Skeletal muscle tissue (tissue), 4 donors: ENCODE data around the gene WDSUB1. TPM values are rescaled to one million over a fixed set of nuclear protein-coding genes. Genes with fewer than 3 reads are reported as not detected.

Experiments
- H3K27ac ChIP-seq: one replicate; pipeline ENCODE4 v1.7.0; 2013; ENCODE audit warnings: mild to moderate bottlenecking, low read depth, low read length, inconsistent platforms
- H3K27me3 ChIP-seq, 3 donors: one replicate each; pipeline ENCODE4 v1.7.0; 2013; ENCODE audit warnings: low read length in 3 of 3; ENCODE audit not compliant: control insufficient read depth in 3 of 3, insufficient read depth in 3 of 3
- H3K36me3 ChIP-seq, 3 donors: one replicate each; pipeline ENCODE4 v1.7.0; 2013; ENCODE audit warnings: low read length in 3 of 3; ENCODE audit not compliant: control insufficient read depth in 3 of 3, insufficient read depth in 3 of 3
- H3K4me1 ChIP-seq, 3 donors: one replicate each; pipeline ENCODE4 v1.7.0; 2013; ENCODE audit warnings: low read length in 3 of 3, mild to moderate bottlenecking in 3 of 3; ENCODE audit not compliant: control insufficient read depth in 3 of 3, insufficient read depth in 3 of 3
- H3K4me3 ChIP-seq, 3 donors: one replicate each; pipeline ENCODE4 v1.7.0; 2013; ENCODE audit warnings: low read length in 3 of 3
- H3K9ac ChIP-seq, 3 donors: one replicate each; pipeline ENCODE4 v1.7.0; 2013; ENCODE audit warnings: low read length in 3 of 3, mild to moderate bottlenecking in 3 of 3, moderate library complexity in 2 of 3, low read depth in 1 of 3
- H3K9me3 ChIP-seq, 3 donors: one replicate each; pipeline ENCODE4 v1.7.0; 2013; ENCODE audit warnings: low read length in 3 of 3; ENCODE audit not compliant: control insufficient read depth in 3 of 3
- total RNA-seq: library from RNA; depleted of rRNA; stranded (reverse); fragments of >200 nt; gene quantifications from one replicate; pipeline ENCODE4 v1.2.3, GENCODE V29; 2014
- donor health status: Osteomylitis.

Gene WDSUB1
- total RNA-seq, 1 donor from 2014 or later = 10.4 TPM

GRCh38 chr2:159267921-159268320, 18.6 kb downstream of the WDSUB1 start:
- no peak overlapping the region for H3K27ac ChIP-seq
- H3K36me3 ChIP-seq = peaks cover 3 to 11% (median 6%) of the 10 kb centered on the region in 3 donors
- no peaks in the 10 kb centered on the region for H3K4me1 ChIP-seq
- no peak overlapping the region for H3K4me3 ChIP-seq
- H3K27me3 ChIP-seq = no peaks in the 10 kb centered on the region
- no peaks in the 10 kb centered on the region for H3K9me3 ChIP-seq
- H3K9ac ChIP-seq = no peak overlapping the region

- Histone ChIP-seq H3K36me3 (peaks cover 2 to 8% (median 6%) of the 10 kb centered on the region in 3 donors), H3K4me3 (no peak overlapping the region), H3K27me3 (no peaks in the 10 kb centered on the region), H3K4me1 (no peaks in the 10 kb centered on the region), H3K27ac (no peak overlapping the region), H3K9ac (no peak overlapping the region), H3K9me3 (no peaks in the 10 kb centered on the region)
Measured at GRCh38 chr2:159266554-159266953, 19.9 kb downstream of the WDSUB1 start.

GRCh38 chr2:159265171-159265576, 21.3 kb downstream of the WDSUB1 start:
- H3K4me3 ChIP-seq = no peak overlapping the region
- peaks cover 0 to 2% (median 0%) of the 10 kb centered on the region in 3 donors for H3K36me3 ChIP-seq
- H3K9me3 ChIP-seq = no peaks in the 10 kb centered on the region
- no peaks in the 10 kb centered on the region for H3K27me3 ChIP-seq
- H3K27ac ChIP-seq = no peak overlapping the region
- no peak overlapping the region for H3K9ac ChIP-seq
- no peaks in the 10 kb centered on the region for H3K4me1 ChIP-seq

GRCh38 chr2:159262904-159263303, 23.6 kb downstream of the WDSUB1 start:
- no peaks in the 10 kb centered on the region for H3K27me3 ChIP-seq
- H3K4me3 ChIP-seq = no peak overlapping the region
- H3K36me3 ChIP-seq = peaks cover 0 to 2% (median 0%) of the 10 kb centered on the region in 3 donors
- H3K9ac ChIP-seq = no peak overlapping the region
- no peaks in the 10 kb centered on the region for H3K4me1 ChIP-seq
- no peak overlapping the region for H3K27ac ChIP-seq
- no peaks in the 10 kb centered on the region for H3K9me3 ChIP-seq

- no peaks in the 10 kb centered on the region for H3K9me3 ChIP-seq
- H3K36me3 ChIP-seq = peaks cover 0 to 2% (median 0%) of the 10 kb centered on the region in 3 donors
- no peak overlapping the region for H3K4me3 ChIP-seq
- H3K4me1 ChIP-seq = no peaks in the 10 kb centered on the region
- no peak overlapping the region for H3K27ac ChIP-seq
- no peaks in the 10 kb centered on the region for H3K27me3 ChIP-seq
- H3K9ac ChIP-seq = no peak overlapping the region
Measured at GRCh38 chr2:159262226-159262625, 24.3 kb downstream of the WDSUB1 start.

- no peak overlapping the region for H3K27ac ChIP-seq
- no peaks in the 10 kb centered on the region for H3K4me1 ChIP-seq
- no peaks in the 10 kb centered on the region for H3K9me3 ChIP-seq
- H3K9ac ChIP-seq = no peak overlapping the region
- no peaks in the 10 kb centered on the region for H3K36me3 ChIP-seq
- no peaks in the 10 kb centered on the region for H3K27me3 ChIP-seq
- no peak overlapping the region for H3K4me3 ChIP-seq
Measured at GRCh38 chr2:159256159-159256558, 30.3 kb downstream of the WDSUB1 start.

- H3K9me3 ChIP-seq = no peaks in the 10 kb centered on the region
Measured at GRCh38 chr2:159252905-159253304, 33.6 kb downstream of the WDSUB1 start.

GRCh38 chr2:159251296-159252173, 35.0 kb downstream of the WDSUB1 start:
- Histone ChIP-seq H3K4me1 (peaks cover 0 to 4% (median 3%) of the 10 kb centered on the region in 3 donors), H3K27ac (no peak overlapping the region)

More at GRCh38 chr2:159252905-159253304, 33.6 kb downstream of the WDSUB1 start:
- Histone ChIP-seq H3K9ac (no peak overlapping the region), H3K36me3 (no peaks in the 10 kb centered on the region), H3K27me3 (no peaks in the 10 kb centered on the region), H3K4me3 (no peak overlapping the region), H3K4me1 (peaks cover 0 to 4% (median 3%) of the 10 kb centered on the region in 3 donors), H3K27ac (no peak overlapping the region)

GRCh38 chr2:159249990-159250715, 36.4 kb downstream of the WDSUB1 start:
- Histone ChIP-seq H3K36me3 (peaks cover 0 to 5% (median under 1%) of the 10 kb centered on the region in 3 donors), H3K27me3 (no peaks in the 10 kb centered on the region), H3K9me3 (no peaks in the 10 kb centered on the region), H3K27ac (peak overlapping the region; percentile 52), H3K4me3 (no peak overlapping the region), H3K4me1 (peaks cover 0 to 4% (median 3%) of the 10 kb centered on the region in 3 donors), H3K9ac (peak overlapping the region in 1 of 3 donors; percentile 36)

More at GRCh38 chr2:159251296-159252173, 35.0 kb downstream of the WDSUB1 start:
- no peak overlapping the region for H3K9ac ChIP-seq
- H3K9me3 ChIP-seq = no peaks in the 10 kb centered on the region
- no peak overlapping the region for H3K4me3 ChIP-seq
- H3K27me3 ChIP-seq = no peaks in the 10 kb centered on the region
- H3K36me3 ChIP-seq = peaks cover 0 to 2% (median 0%) of the 10 kb centered on the region in 3 donors
